WTC11 (cell line): ENCODE measurements around the gene SPG11.

ENCODE experiments used
- AR ChIP-seq: fragments of 250-450 bp; sonication (Bioruptor Pico); IDR thresholded peaks from 2 replicates; pipeline ENCODE4 v1.9.0; 2021; ENCODE audit warnings: mild to moderate bottlenecking
- ATF1 ChIP-seq: sonication (generic); formaldehyde crosslinking; IDR thresholded peaks from 2 replicates; pipeline ENCODE4 v1.8.1; 2023; ENCODE audit warnings: mild to moderate bottlenecking, moderate library complexity, missing genetic modification reagents
- MYBL2 ChIP-seq: sonication (generic); formaldehyde crosslinking; IDR thresholded peaks from 2 replicates; pipeline ENCODE4 v1.8.1; 2023; ENCODE audit warnings: mild to moderate bottlenecking, moderate library complexity, missing genetic modification reagents
- ZBTB21 ChIP-seq: sonication (generic); formaldehyde crosslinking; IDR thresholded peaks from 2 replicates; pipeline ENCODE4 v1.8.1; 2023; ENCODE audit warnings: mild to moderate bottlenecking, missing genetic modification reagents, borderline replicate concordance
- TF ChIP-seq, protein P1 (sequence below): sonication (generic); formaldehyde crosslinking; IDR thresholded peaks from 2 replicates; pipeline ENCODE4 v1.8.1; 2023; ENCODE audit warnings: mild to moderate bottlenecking, moderate library complexity, missing genetic modification reagents
- TF ChIP-seq, protein P2 (sequence below): sonication (generic); formaldehyde crosslinking; IDR thresholded peaks from 2 replicates; pipeline ENCODE4 v1.8.1; 2023; ENCODE audit warnings: mild to moderate bottlenecking, missing genetic modification reagents, moderate library complexity
- TF ChIP-seq, protein P3 (sequence below): fragments of 200-600 bp; IDR thresholded peaks from 2 replicates; pipeline ENCODE4 v1.8.0; 2022; ENCODE audit warnings: antibody characterized with exemption

- TF ChIP-seq, protein P1, sequence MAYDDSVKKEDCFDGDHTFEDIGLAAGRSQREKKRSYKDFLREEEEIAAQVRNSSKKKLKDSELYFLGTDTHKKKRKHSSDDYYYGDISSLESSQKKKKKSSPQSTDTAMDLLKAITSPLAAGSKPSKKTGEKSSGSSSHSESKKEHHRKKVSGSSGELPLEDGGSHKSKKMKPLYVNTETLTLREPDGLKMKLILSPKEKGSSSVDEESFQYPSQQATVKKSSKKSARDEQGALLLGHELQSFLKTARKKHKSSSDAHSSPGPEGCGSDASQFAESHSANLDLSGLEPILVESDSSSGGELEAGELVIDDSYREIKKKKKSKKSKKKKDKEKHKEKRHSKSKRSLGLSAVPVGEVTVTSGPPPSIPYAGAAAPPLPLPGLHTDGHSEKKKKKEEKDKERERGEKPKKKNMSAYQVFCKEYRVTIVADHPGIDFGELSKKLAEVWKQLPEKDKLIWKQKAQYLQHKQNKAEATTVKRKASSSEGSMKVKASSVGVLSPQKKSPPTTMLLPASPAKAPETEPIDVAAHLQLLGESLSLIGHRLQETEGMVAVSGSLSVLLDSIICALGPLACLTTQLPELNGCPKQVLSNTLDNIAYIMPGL (CRISPR knock-in tag): no peak
- no peak for TF ChIP-seq ZBTB21 (CRISPR knock-in tag)
- TF ChIP-seq AR (CRISPR knock-in tag): no peak
- TF ChIP-seq, protein P2, sequence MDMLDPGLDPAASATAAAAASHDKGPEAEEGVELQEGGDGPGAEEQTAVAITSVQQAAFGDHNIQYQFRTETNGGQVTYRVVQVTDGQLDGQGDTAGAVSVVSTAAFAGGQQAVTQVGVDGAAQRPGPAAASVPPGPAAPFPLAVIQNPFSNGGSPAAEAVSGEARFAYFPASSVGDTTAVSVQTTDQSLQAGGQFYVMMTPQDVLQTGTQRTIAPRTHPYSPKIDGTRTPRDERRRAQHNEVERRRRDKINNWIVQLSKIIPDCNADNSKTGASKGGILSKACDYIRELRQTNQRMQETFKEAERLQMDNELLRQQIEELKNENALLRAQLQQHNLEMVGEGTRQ (CRISPR knock-in tag): no peak
- TF ChIP-seq, protein P3, sequence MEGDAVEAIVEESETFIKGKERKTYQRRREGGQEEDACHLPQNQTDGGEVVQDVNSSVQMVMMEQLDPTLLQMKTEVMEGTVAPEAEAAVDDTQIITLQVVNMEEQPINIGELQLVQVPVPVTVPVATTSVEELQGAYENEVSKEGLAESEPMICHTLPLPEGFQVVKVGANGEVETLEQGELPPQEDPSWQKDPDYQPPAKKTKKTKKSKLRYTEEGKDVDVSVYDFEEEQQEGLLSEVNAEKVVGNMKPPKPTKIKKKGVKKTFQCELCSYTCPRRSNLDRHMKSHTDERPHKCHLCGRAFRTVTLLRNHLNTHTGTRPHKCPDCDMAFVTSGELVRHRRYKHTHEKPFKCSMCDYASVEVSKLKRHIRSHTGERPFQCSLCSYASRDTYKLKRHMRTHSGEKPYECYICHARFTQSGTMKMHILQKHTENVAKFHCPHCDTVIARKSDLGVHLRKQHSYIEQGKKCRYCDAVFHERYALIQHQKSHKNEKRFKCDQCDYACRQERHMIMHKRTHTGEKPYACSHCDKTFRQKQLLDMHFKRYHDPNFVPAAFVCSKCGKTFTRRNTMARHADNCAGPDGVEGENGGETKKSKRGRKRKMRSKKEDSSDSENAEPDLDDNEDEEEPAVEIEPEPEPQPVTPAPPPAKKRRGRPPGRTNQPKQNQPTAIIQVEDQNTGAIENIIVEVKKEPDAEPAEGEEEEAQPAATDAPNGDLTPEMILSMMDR: no peak
- TF ChIP-seq MYBL2 (CRISPR knock-in tag): no peak
- TF ChIP-seq ATF1 (CRISPR knock-in tag): no peak
These were observed 136.2 kb downstream of the SPG11 start for GRCh38 chr15:44527241-44527640.
